Measurements from ENCODE around the gene WDR11. TPM values are rescaled to one million over a fixed set of nuclear protein-coding genes. Genes with fewer than 3 reads are reported as not detected.

Gene WDR11
- total and polyA plus RNA-seq, 7 donors, result 4.0 to 10.3 (median 7.5) TPM

- WGBS, 3 donors, result 48 to 60% (median 60%) methylated on average over 1 of the region's 1 CpG
- TF ChIP-seq, protein P1, sequence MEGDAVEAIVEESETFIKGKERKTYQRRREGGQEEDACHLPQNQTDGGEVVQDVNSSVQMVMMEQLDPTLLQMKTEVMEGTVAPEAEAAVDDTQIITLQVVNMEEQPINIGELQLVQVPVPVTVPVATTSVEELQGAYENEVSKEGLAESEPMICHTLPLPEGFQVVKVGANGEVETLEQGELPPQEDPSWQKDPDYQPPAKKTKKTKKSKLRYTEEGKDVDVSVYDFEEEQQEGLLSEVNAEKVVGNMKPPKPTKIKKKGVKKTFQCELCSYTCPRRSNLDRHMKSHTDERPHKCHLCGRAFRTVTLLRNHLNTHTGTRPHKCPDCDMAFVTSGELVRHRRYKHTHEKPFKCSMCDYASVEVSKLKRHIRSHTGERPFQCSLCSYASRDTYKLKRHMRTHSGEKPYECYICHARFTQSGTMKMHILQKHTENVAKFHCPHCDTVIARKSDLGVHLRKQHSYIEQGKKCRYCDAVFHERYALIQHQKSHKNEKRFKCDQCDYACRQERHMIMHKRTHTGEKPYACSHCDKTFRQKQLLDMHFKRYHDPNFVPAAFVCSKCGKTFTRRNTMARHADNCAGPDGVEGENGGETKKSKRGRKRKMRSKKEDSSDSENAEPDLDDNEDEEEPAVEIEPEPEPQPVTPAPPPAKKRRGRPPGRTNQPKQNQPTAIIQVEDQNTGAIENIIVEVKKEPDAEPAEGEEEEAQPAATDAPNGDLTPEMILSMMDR (IDR thresholded peaks at IDR 0.05), result no peak
- no peaks in the 10 kb centered on the region for H3K36me3 ChIP-seq (ENCODE audit: insufficient read depth in 1 of 2, low read depth in 1 of 2)
- H3K9me3 ChIP-seq, result peaks cover 4% of the 10 kb centered on the region
- ATAC-seq, result no peak
- peaks cover 4 to 35% (median 5%) of the 10 kb centered on the region in 3 donors for H3K27me3 ChIP-seq (ENCODE audit: insufficient read depth in 3 of 3, low read length in 2 of 3)
- intact Hi-C loops (cut with DNase I), result no loop called here
- H3K4me1 ChIP-seq, result peaks cover 9% of the 10 kb centered on the region
- H3K27ac ChIP-seq, result no peak overlapping the region
- no peak for DNase-seq
- no peak overlapping the region for H3K4me3 ChIP-seq
These were observed 102.7 kb downstream of the WDR11 start for GRCh38 chr10:120953897-120954296.

Measured in psoas muscle (tissue), 8 donors.